GM19395 (cell line): Measurements from ENCODE around the gene CDH13.

Experiments
- ATAC-seq: cut with Tn5 transposase; IDR thresholded peaks from one replicate; pipeline ENCODE4 v1.9.1; 2021; ENCODE audit warnings: mild to moderate bottlenecking, moderate library complexity; ENCODE audit not compliant: unreplicated experiment

CDH13 gene

GRCh38 chr16:83312718-83313245, 686.0 kb downstream of the CDH13 start:
- ATAC-seq: no peak

- ATAC-seq: no peak
Observed at GRCh38 chr16:83315271-83315670, 688.5 kb downstream of the CDH13 start.

GRCh38 chr16:83316458-83316857, 689.7 kb downstream of the CDH13 start:
- ATAC-seq: no peak

DNA sequence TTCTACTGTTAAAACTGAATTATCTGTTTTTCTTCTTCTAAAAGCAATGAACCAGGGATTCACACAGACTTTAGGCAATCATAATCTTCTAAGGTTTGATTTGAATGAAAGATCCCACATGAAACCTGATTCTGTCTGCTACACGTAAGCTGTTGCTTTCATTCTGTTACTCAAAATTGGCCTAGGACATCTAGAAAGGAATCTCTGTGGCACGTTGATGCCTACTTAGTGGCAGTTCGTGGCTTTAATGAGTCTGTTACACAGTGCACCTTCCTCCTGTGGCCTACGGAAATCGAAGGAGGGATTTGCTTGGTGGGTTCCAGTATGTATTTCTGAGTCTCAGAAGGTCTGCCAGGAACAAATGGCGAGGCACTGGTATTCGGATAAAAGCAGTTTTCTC, 691.6 kb downstream of the CDH13 start:
- ATAC-seq: no peak

GRCh38 chr16:83328936-83329335, 702.2 kb downstream of the CDH13 start:
- ATAC-seq: no peak

- no peak for ATAC-seq
Observed at GRCh38 chr16:83329441-83329840, 702.7 kb downstream of the CDH13 start.

DNA sequence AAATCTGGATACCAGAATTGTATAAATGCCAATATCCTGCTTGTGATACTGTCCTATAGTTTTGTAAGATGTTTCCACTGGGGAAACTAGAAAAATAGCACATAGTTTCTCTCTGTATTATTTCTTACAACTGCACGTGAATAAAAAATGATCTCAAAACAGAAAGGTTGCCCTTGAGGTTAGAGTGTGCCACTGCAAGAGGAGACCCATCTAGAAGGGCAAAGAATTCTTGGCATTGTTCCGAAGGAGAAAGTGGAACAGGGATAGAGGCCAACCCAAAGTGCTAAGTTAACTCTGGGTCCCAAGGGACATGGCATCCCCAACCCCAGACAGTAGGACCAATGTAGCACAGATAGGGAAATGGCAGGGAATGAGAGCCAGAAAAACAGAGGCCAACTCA, 703.5 kb downstream of the CDH13 start:
- ATAC-seq: no peak

- no peak for ATAC-seq
Observed at GRCh38 chr16:83335076-83335475, 708.3 kb downstream of the CDH13 start.

GRCh38 chr16:83336603-83337002, 709.8 kb downstream of the CDH13 start:
- ATAC-seq: no peak

DNA sequence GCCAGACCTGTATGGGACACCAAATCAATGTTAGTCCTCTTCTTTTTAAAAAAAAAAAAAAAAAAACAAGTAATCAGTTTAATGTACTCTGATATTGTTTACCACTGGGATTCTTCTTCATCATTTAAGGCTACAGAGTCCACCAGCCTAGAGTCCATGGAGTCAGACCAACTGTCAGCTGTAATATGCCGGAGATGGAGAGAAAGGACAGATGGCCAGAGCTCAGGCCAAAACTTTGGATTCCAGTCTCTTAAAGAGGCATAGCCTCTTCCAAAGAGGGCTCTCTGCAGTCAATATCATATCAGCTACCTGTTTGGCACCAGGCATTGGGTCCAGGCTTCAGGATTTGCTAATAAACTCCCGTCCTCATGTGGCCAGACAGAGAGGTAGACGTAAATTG, 711.4 kb downstream of the CDH13 start:
- no peak for ATAC-seq

DNA sequence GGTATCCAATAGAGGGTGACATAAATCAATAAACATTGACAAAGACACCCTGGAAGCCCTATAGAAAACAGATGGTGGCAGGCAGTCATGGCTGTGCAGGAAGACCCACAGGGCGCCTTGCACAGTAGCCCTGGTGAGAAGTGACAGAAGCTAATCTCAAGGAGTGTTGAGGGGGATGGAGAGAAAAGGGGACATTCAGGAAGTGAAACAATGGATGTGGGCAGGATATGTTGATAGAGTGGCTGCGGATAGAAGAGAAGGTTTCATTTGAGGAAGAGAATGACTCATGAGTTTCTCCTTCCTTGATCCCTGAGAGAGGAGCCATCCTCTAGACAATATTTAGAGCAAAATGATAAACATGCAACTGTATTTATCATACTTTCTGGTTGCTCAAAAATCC, 712.2 kb downstream of the CDH13 start:
- no peak for ATAC-seq

- no peak for ATAC-seq
Observed at GRCh38 chr16:83343935-83344366, 717.2 kb downstream of the CDH13 start.

- no peak for ATAC-seq
Observed at GRCh38 chr16:83345846-83346640, 719.3 kb downstream of the CDH13 start.

DNA sequence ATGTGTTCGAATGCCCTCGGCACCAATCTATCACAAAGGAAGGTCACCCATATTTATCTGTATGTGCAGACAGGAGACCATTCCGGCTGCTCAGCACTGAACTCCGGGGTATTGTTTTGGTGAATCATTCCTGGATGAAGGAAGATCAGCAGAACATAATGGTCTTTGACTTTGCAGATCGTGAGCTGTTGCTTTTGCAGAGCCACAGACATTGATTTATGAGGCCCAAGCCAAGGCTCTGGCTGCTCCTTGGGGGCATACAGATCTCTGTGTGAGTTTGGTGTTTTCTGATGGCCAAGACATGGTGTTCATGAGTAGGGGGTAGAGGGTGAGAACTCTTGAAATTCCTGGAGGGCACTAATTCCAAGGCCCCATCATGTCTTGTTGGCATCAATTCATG, 722.2 kb downstream of the CDH13 start:
- no peak for ATAC-seq

DNA sequence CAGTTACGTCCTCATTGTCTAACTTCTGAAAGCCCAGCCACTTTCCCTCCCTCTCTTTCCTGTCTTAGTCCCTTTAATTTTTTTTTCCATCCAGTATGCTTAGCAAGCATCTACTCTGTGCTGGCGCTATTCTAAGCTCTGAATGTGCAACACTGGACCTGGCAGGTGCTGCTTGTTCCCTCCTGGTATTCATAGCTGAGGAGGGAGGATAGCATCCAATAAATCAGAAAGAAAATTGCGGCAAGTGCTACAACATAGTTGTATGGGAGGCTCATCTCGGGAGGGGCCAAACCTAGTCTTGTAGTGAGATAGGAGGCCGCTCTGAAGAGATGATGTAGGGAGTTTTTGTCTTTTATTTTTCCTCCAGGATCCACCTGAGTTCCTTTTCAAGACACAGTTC, 723.7 kb downstream of the CDH13 start:
- ATAC-seq: no peak

DNA sequence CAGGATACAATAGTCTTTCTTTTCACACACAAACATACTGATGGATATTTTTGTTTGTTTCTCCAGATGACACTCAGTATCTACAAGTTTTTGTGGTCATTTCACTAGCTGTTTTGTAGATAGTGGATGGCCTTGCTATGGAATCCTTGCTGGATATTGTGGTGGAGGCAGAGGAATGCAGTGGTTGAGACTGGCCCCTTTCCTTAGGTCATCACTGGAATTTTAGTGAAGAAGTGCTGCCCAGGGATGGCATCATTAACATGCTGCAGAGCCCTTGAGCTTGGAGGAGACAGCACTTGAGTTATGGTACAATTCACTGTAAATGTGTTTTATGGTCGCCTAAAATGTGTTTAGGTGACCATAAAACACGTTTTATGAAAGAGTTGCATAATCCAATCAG, 725.1 kb downstream of the CDH13 start:
- ATAC-seq: no peak

DNA sequence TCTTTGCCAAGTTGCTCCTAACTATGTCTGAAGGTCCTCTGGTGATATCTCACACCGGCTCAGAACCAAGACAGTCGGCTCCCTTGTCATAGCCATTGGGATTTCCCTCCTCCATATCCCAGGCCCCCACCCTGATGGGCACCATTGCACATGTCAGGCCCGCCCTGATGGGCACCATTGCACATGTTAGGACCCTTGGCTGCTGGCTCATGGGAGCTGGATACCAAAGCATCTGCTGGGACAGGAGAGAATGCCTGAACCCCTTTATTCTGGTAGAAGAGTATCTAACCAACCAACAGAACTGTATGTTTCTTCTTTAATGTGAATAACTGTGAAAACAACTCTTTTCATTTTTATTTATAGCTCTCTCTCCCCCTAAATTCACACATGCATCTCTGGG, 726.5 kb downstream of the CDH13 start:
- ATAC-seq: no peak

GRCh38 chr16:83354015-83354414, 727.2 kb downstream of the CDH13 start:
- ATAC-seq: no peak

GRCh38 chr16:83355570-83356218, 728.9 kb downstream of the CDH13 start:
- ATAC-seq: no peak

DNA sequence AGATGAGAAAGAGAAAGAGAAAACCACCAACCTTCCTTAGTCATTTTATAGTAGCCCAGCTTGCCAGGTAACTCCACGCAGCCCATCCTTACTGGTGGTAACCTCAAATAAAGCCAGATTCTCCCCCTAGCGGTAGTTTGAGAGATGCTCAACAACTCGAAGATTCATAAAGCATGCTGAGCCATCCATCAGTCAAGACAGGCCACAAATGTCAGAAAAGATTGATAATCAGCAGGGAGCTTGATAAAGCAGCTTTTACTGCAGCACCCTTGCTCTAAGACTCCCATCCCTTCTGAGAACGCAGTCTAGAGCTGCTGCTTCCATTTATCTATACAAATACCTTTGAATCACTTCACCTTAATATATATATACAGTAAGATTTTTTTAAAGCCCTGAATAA, 729.5 kb downstream of the CDH13 start:
- ATAC-seq: no peak

- no peak for ATAC-seq
Observed at GRCh38 chr16:83356986-83357385, 730.2 kb downstream of the CDH13 start.

DNA sequence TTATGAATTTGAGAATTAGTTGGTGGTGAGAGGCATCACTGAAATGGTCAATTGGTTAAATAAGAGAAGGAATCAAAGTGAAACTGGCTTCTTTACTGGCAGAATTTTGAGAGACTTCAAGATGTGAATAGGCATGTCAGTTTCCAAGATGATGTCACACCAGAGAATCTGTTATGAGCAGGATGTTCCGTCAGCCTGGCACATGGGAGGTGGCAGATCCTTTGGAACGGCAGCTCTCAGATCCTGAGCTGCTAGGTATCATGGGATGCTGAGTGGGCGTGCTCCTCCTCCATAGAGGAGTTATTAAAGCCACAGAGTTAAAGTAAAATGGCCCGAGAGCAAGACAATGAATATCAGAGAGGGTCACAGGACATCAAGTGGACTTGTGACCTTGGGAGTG, 736.8 kb downstream of the CDH13 start:
- ATAC-seq: no peak
